IPS-18c (cell line): ENCODE data around the gene ZKSCAN3.
"Not testable (repeated sequence)": the region's sequence is repeated elsewhere in the genome, so short reads cannot be mapped to it uniquely, and the experiment has no call there.

Experiments
- H3K4me3 ChIP-seq: 2 replicates; pipeline ENCODE4 v1.7.0; 2013; ENCODE audit warnings: low read depth, mild to moderate bottlenecking, low read length, moderate library complexity; ENCODE audit not compliant: insufficient read depth
- H3K9me3 ChIP-seq: one replicate; pipeline ENCODE4 v1.6.1; 2013; ENCODE audit warnings: mild to moderate bottlenecking, low read length, moderate library complexity; ENCODE audit not compliant: control insufficient read depth, insufficient read depth

Gene ZKSCAN3

DNA sequence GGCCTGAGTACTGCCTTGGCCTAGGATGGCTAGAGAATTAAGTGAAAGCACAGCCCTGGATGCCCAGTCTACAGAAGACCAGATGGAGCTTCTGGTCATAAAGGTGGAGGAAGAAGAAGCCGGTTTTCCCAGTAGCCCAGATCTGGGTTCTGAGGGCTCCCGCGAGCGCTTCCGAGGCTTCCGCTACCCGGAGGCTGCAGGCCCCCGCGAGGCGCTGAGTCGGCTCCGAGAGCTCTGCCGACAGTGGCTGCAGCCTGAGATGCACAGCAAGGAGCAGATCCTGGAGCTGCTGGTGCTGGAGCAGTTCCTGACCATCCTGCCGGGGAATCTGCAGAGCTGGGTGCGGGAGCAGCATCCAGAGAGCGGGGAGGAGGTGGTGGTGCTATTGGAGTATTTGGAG lies 9.8 kb downstream of the ZKSCAN3 start:
- not testable (repeated sequence) for H3K4me3 ChIP-seq, H3K9me3 ChIP-seq

DNA sequence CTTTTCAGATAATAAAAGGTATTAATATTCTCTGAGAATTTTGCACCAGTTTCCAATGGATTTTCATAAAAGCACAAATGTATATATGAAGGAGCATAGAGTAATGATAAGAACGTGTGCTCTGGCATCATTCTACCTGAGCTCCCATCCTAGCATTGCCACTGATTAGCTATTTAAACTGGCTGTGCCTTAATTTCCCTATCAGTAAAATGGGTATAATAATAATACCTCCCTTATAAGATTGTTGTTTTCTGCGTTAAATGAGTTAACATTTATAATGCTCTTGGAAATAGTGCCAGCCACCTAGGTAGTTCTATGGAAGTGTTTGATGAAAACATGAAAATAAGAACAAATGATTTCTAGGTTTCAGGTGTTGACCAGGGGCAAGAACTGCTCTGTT lies 11.2 kb downstream of the ZKSCAN3 start:
- Histone ChIP-seq H3K4me3 (no peak overlapping the region), H3K9me3 (no peaks in the 10 kb centered on the region)

DNA sequence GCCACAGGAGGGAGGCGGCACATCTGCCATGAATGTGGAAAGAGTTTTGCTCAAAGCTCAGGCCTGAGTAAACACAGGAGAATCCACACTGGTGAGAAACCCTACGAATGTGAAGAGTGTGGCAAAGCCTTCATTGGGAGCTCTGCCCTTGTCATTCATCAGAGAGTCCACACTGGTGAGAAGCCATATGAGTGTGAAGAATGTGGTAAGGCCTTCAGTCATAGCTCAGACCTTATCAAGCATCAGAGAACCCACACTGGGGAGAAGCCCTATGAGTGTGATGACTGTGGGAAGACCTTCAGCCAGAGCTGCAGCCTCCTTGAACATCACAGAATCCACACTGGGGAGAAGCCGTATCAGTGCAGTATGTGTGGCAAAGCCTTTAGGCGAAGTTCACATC lies 15.8 kb downstream of the ZKSCAN3 start:
- not testable (repeated sequence) for H3K4me3 ChIP-seq

DNA sequence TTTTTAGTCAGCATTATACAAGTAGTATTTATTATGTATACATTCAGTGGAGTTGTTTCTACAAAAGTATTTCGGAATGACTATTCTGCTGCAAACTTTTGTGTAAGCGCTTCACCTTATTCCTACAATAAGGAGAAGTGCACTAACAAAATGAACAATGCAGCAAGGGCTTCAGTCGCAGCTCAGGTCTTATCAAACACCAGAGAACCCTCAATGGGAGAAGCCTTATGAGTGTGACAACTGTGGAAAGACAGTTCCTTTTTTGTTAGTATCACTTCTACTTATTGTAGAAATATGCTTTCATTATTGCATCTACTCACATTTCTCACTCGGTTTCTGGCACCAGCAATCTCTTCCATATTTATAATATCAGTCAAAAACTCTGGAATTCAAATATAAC lies 18.8 kb downstream of the ZKSCAN3 start:
- Histone ChIP-seq H3K4me3 (no peak overlapping the region), H3K9me3 (no peaks in the 10 kb centered on the region)

More for the DNA sequence above, 15.8 kb downstream of the ZKSCAN3 start:
- not testable (repeated sequence) for H3K9me3 ChIP-seq

DNA sequence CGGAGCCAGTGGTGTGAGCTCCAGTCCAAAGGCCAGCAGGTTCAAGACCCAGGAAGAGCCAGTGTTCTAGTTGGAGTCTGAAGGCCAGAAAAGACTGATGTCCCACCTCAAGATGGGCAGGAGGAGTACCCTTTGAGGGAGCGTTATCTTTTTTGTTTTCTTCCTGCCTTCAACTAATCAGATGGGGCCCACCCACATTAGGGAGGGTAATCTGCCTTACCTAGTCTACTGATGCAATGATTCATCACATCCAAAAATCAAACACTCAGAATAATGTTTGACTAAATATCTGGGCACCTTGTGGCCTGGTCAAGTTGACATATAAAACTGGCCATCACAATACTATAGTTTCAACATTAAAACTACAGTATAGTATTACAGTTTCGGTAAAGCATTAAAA lies 19.7 kb downstream of the ZKSCAN3 start:
- Histone ChIP-seq H3K4me3 (no peak overlapping the region), H3K9me3 (no peaks in the 10 kb centered on the region)

DNA sequence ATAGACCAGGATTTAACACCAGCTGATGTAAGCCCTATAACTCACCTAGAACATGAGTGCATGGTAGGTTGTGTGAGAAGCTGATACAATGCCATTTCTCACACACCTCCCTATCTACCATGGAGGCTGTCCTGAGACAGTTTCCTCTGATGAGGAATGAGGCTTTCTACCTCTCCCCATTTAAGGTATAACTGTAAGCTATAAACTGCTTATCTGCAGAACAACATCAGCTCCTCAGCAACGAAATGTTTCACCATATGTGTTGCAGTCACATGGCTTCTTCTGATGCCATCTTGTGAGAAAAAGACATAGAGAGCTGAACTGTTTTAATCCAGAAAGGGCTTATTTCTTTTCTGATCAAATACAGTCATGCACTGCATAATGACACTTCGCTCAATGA lies 20.7 kb downstream of the ZKSCAN3 start:
- no peak overlapping the region for H3K4me3 ChIP-seq
- no peaks in the 10 kb centered on the region for H3K9me3 ChIP-seq

DNA sequence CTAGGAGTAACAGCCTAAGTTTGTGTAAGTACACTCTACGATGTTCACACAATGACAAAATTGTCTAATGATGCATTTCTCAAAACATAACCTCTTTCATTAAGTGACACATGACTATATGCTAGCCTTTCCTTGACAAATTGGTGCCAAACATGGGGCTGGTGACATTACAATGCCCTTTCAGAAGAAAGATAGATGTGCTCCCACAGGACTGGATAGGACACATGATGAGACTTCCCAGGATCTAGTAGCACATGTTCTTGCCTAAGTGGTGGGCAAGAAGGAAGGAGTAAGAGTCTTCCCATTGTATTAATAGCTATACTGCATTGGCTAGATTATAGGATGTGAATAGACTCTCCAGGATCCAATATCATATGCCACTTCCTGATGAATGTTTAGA lies 21.5 kb downstream of the ZKSCAN3 start:
- Histone ChIP-seq H3K9me3 (no peaks in the 10 kb centered on the region), H3K4me3 (no peak overlapping the region)

DNA sequence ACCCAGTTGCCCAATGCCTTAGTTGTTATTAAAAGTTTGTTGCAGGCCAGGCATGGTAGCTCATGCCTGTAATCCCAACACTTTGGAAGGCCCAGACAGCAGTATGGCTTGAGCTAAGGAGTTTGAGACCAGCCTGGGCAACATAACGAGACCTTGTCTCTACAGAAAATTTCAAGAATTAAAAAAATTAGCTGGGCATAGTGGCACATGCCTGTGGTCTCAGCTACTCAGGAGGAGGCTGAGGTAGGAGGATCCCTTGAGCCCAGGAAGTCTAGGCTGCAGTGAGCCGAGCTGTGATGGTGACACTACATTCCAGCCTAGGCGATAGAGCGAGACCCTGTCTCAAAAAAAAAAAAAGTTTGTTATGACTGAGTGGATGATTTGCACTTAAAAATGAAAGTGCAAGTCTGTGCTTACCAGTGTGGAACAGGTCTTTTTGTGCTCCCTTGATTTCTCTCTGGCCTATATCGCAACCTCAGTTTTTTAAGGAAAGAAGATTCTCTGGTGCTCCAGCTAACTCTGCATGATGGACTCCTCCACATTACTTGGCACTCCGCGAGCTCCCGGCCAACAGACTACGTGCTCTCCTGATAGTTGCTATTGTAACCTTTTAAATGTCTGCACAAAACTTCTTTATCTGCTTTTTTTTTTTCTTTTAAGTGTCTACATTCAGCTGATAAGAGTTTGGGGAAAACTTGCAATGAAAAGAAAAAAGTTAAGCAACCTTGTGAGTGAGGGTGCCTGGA lies 22.1 kb downstream of the ZKSCAN3 start:
- Histone ChIP-seq H3K9me3 (no peaks in the 10 kb centered on the region), H3K4me3 (no peak overlapping the region)

DNA sequence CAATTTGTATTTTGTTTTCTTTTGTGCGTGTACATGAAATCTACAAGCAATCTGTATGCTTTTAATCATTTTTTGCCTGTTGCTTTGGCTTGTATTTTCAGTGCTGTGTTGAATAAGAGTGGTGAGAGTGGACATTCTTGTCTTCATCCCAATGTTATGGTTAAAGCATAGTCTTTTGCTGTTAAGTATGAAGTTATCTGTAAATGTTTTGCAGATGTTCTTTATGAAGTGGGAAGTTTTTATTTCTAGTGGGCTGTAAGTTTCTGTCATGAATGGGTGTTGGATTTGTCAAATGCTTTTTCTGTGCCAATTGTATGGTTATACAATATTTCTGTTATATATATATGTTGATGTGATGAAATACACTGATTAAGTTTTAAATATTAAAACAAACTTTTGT lies 24.2 kb downstream of the ZKSCAN3 start:
- H3K4me3 ChIP-seq, result no peak overlapping the region
- no peaks in the 10 kb centered on the region for H3K9me3 ChIP-seq

DNA sequence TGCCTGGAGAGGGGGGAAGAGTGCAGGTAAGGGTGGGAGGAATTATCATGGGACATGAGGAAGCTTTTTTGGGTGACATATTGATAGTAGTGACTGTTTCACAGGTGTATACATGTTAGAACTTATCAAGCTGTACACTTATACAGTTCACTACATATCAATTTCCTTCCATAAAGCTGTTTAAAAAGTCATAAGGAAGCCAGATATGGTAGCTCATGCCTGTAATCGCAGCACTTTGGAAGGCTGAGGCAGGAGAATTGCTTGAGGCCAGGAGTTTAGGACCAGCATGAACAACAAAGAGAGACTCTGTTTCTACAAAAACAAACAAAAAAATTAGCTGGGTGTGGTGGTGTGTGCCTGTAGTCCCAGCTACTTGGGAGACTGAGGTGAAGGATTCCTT lies 28.1 kb downstream of the ZKSCAN3 start:
- no peak overlapping the region for H3K4me3 ChIP-seq
- no peaks in the 10 kb centered on the region for H3K9me3 ChIP-seq

DNA sequence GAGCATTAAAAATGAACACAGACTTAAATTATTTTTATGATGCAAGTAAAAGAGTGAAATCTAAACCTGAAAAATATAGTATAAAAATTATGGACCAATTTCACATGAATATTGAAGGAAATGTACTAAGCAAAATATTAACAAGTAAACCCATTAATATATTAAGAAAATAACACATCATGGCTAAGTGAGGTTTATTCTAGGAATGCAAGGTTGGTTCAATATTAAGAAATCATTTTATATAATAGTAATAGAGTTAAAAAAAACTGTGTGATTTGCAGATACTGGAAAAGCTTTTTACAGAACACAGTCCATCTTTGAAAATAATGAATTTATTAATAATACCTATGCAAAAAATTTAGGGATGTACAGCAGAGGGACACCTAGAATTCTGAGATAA lies 28.9 kb downstream of the ZKSCAN3 start:
- no peaks in the 10 kb centered on the region for H3K9me3 ChIP-seq
- no peak overlapping the region for H3K4me3 ChIP-seq

DNA sequence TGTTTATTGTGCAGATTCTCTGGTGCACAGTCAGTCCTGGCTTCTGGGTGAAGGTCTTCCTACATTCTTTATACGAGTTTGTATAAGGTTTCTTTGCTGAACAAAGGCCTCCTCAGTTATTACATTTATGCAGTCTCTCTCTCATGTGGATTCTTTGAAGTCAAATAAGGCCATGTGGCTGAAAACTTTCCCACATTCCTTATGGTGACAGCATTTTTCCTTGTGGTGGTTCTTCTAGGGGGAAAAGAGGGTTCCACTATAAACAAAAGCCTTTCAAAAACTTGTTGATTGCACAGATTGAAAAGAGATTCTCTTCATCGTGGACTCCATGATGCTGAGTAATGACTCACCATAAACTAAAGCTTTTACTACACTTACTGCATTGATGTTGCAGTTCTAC lies 30.6 kb downstream of the ZKSCAN3 start:
- Histone ChIP-seq H3K4me3 (no peak overlapping the region), H3K9me3 (no peaks in the 10 kb centered on the region)

DNA sequence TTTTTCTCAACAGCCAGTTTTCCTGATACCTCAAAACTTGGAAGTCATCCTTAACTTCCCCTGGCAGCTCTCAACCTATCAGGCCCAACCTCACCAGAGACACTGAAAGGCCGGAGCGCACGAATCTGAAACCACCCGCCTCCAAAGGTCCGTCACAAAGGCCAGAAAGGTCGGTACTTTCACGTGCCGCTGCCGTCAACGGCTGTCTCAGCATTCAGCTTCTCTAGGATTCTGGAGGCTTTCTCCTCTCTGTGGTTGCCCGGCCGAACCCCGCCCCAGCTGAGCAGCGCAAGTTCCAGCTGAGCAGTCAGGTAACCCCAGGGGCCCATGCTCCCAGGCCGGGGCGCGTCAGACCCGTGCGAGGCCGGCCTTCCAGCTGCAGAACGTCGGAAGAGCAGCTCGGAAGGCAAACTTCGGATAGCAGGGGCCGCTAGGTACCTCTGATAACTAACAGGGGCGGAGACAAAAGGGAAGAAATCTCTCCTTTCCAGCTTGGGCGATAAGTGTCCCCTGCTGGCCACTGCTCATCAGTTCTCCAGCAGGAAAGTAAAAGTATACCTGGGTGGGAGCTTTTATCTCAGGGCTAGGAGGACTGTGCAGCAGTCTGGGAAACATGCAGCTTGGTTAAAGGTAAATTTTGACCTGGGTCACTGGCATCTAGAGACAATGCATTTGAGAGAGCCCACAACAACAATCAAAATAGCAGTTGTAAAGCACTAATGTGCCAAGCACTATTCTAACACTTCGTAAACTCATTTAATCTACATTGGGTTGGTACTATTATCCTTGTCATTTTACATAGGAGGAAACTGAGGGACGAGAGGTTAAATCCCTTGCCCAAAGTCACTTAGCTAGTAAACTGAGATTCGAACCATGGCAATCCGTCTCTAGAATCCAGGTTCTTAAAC lies 33.7 kb downstream of the ZKSCAN3 start:
- H3K4me3 ChIP-seq, result peak overlapping the region; percentile 61

DNA sequence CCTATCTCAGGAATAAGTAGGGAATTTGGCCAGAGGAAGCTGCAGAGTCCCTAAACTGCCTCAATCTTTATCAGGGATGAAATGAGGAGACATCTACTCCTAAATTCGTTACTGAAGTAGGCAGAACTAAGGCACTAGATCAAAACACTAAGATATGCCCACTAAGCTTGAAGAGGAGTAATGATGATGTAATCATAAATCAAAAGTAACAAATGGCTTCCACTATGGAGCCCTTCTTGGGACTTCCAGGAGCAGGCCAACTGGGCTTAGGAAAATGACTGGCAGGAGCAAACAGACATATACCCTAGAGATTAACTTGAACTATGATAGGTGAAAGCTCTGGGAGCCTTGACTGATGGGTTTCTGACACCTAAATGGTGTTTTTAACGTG lies 34.4 kb downstream of the ZKSCAN3 start:
- no peak overlapping the region for H3K4me3 ChIP-seq
- no peaks in the 10 kb centered on the region for H3K9me3 ChIP-seq

More for the DNA sequence above, 33.7 kb downstream of the ZKSCAN3 start:
- H3K9me3 ChIP-seq, result no peaks in the 10 kb centered on the region

DNA sequence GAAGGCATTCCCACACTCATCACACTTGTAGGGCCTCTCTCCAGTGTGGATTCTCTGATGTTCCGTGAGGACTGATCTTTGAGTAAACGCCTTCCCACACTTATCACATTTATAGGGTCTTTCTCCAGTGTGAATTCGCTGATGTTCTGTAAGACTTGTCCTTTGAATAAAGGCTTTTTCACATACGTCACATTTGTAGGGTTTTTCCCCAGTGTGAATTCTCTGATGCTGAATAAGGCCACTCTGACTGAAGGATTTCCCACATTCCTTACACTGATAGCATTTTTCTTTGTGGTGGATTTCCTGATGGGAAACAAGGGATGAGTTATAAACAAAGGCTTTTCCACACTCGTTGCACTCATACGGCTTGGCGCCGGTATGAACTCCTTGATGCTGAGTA lies 40.9 kb downstream of the ZKSCAN3 start:
- Histone ChIP-seq H3K4me3 (no peak overlapping the region), H3K9me3 (no peaks in the 10 kb centered on the region)

DNA sequence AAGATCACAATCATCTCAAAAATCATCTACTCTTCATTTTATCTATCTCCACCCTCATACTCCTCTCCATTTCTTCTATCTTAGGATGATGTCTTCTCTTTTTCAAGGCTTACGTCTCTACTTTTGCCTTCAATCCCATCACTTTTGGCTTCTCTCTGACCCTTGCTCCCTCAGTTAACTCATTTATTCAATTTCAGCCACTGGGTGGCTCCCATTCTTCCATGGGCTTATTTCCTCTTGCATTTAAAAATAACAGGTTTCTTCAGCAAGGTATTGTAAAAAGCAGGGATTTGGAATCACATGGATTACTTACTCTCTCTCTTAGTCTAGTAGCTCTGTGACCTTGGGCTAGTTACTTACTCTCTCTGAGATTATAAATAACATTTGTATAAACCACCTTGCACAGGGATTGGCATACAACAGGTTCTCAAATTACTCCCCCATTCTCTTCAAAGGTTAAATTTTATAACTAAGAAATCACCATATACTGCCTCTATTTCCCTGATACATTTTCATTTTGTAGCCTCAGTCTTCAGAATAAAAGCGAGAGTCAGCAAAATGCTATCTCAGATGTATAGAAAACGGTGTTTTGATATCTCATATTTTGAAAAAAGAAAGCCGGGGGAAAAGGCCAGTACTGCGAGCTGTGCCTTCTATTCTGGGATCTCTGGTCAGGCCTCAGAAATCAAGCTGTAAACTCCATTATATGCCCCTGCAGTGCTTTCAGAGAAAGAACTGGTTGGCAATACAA lies 44.3 kb downstream of the ZKSCAN3 start:
- Histone ChIP-seq H3K4me3 (no peak overlapping the region), H3K9me3 (no peaks in the 10 kb centered on the region)

DNA sequence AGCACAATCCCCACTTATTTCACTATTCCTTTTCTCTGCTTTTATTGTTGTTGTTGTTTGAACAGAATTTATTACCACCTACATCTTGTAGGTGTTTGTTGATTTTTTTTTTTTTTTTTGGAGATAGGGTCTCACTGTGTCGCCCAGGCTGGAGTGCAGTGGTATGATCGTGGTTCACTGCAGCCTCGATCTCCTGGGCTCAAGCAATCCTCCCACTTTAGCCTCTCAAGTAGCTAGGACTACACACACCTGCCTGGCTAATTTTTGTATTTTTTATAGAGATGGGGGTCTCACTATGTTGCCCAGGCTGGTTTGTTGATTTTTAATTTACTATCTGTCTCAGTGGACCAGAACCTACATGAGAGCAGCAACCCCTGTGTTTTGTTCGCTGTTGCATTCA lies 46.2 kb downstream of the ZKSCAN3 start:
- no peak overlapping the region for H3K4me3 ChIP-seq

More for the DNA sequence above, 46.2 kb downstream of the ZKSCAN3 start:
- no peaks in the 10 kb centered on the region for H3K9me3 ChIP-seq
